B cell (primary cell): Measurements from ENCODE around the gene NUCKS1. TPM values are rescaled to one million over a fixed set of nuclear protein-coding genes. Genes with fewer than 3 reads are reported as not detected.

ENCODE experiments used
- ATAC-seq: fragments of 200-7000 bp; cut with Tn5 transposase; one replicate; pipeline ENCODE4 v1.10.0; 2021; ENCODE audit warnings: low read depth, mild to moderate bottlenecking, moderate number of reproducible peaks, moderate library complexity
- CTCF ChIA-PET: fragments of 350-600 bp; sonication (Branson Sonifier 250); formaldehyde crosslinking; loops from one replicate; lab custom pipeline; 2021; ENCODE audit warnings: antibody characterized with exemption, inconsistent platforms; lab: Charles Lee
- POLR2A ChIA-PET: fragments of 350-600 bp; sonication (Branson Sonifier 250); formaldehyde crosslinking; loops from one replicate; lab custom pipeline; 2021; ENCODE audit warnings: antibody characterized with exemption; lab: Charles Lee
- DNase-seq: peaks from one replicate; pipeline ENCODE4 v3.0.0; 2013
- H2AFZ ChIP-seq: 2 replicates; pipeline ENCODE4 v1.6.1; 2012; ENCODE audit warnings: mild to moderate bottlenecking, low read depth, low read length; ENCODE audit not compliant: insufficient read depth, poor library complexity, severe bottlenecking
- H3K27ac ChIP-seq, 2 donors: 1 replicate in 1 of 2; 2 replicates in 1 of 2; pipeline ENCODE4 v1.5.1; 2012 to 2013; ENCODE audit warnings: low read length in 2 of 2, mild to moderate bottlenecking in 2 of 2, moderate library complexity in 1 of 2
- H3K27me3 ChIP-seq, 4 experiments: fragments of 200-600 bp in 1 of 4; sonication (generic) in 1 of 4; replicated peaks in 1 of 4; 1 replicate in 2 of 4; 2 replicates in 2 of 4; pipeline versions ENCODE4 v1.6.1 to v1.7.0; 2013 to 2016; ENCODE audit warnings: low read length in 3 of 4, mild to moderate bottlenecking in 2 of 4, mixed read lengths in 1 of 4, moderate library complexity in 1 of 4; ENCODE audit not compliant: insufficient read depth in 4 of 4, control insufficient read depth in 3 of 4; ENCODE audit errors: control extremely low read depth in 1 of 4
- H3K36me3 ChIP-seq, 2 experiments: replicated peaks in 1 of 2; 1 replicate in 1 of 2; 2 replicates in 1 of 2; pipeline versions ENCODE4 v1.6.1 to v1.7.1; 2013; ENCODE audit warnings: low read length in 1 of 2; ENCODE audit not compliant: insufficient read depth in 2 of 2, control insufficient read depth in 1 of 2; ENCODE audit errors: control extremely low read depth in 1 of 2, extremely low read depth in 1 of 2
- H3K4me1 ChIP-seq, 2 donors: fragments of 200-600 bp in 1 of 2; sonication (generic) in 1 of 2; 1 replicate in 1 of 2; 2 replicates in 1 of 2; pipeline versions ENCODE4 v1.5.1 to v1.6.1; 2013 to 2017; ENCODE audit warnings: low read length in 2 of 2; ENCODE audit not compliant: control insufficient read depth in 2 of 2, insufficient read depth in 2 of 2
- H3K4me2 ChIP-seq: replicated peaks from 2 replicates; pipeline ENCODE3; 2012; ENCODE audit warnings: mild to moderate bottlenecking, low read depth, low read length; ENCODE audit not compliant: poor library complexity, severe bottlenecking
- H3K4me3 ChIP-seq, 5 experiments: fragments of 200-600 bp in 1 of 5; sonication (generic) in 1 of 5; 1 replicate in 3 of 5; 2 replicates in 2 of 5; pipeline versions ENCODE4 v1.5.1 to v1.7.0; 2011 to 2016; ENCODE audit warnings: low read length in 4 of 5, mild to moderate bottlenecking in 4 of 5, low read depth in 2 of 5, control low read depth in 1 of 5, moderate library complexity in 1 of 5; ENCODE audit not compliant: insufficient read depth in 1 of 5; ENCODE audit errors: control extremely low read depth in 1 of 5, extremely low read depth in 1 of 5
- H3K79me2 ChIP-seq: fragments of 200-600 bp; sonication (generic); one replicate; pipeline ENCODE4 v1.6.0; 2016; ENCODE audit warnings: low read length; ENCODE audit not compliant: control insufficient read depth, insufficient read depth
- H3K9ac ChIP-seq: fragments of 200-600 bp; sonication (generic); 2 replicates; pipeline ENCODE4 v1.6.1; 2017; ENCODE audit warnings: mild to moderate bottlenecking, low read length, moderate library complexity
- H3K9me3 ChIP-seq, 3 donors: one replicate each; pipeline versions ENCODE4 v1.6.1 to v1.7.1; 2013; ENCODE audit warnings: low read length in 2 of 3; ENCODE audit not compliant: control insufficient read depth in 2 of 3, insufficient read depth in 1 of 3; ENCODE audit errors: control extremely low read depth in 1 of 3
- H4K20me1 ChIP-seq: 2 replicates; pipeline ENCODE4 v1.6.0; 2012; ENCODE audit warnings: mild to moderate bottlenecking, low read length; ENCODE audit not compliant: insufficient read depth, control insufficient read depth, poor library complexity, severe bottlenecking
- H3K27ac Mint-ChIP-seq: one replicate; pipeline ENCODE4 v1.8.0; 2021; ENCODE audit warnings: mixed read lengths
- H3K27me3 Mint-ChIP-seq: one replicate; pipeline ENCODE4 v1.8.0; 2021; ENCODE audit warnings: mixed read lengths
- H3K4me1 Mint-ChIP-seq: one replicate; pipeline ENCODE4 v1.8.0; 2021; ENCODE audit warnings: mixed read lengths
- H3K4me3 Mint-ChIP-seq: one replicate; pipeline ENCODE4 v1.8.0; 2021; ENCODE audit warnings: mixed read lengths
- H3K9me3 Mint-ChIP-seq: one replicate; pipeline ENCODE4 v1.8.0; 2022; ENCODE audit warnings: mixed read lengths; ENCODE audit not compliant: insufficient read depth
- CTCF ChIP-seq: fragments of 200-600 bp; IDR thresholded peaks from one replicate; pipeline ENCODE4 v1.8.0; 2022; ENCODE audit warnings: antibody characterized with exemption, mild to moderate bottlenecking
- EZH2 ChIP-seq: IDR thresholded peaks from 2 replicates; pipeline ENCODE4 v1.6.1; 2012; ENCODE audit warnings: borderline replicate concordance, low read depth, mild to moderate bottlenecking, moderate library complexity, low read length; ENCODE audit not compliant: insufficient read depth, poor library complexity, severe bottlenecking
- WGBS: methylation state at CpG from one replicate; pipeline ENCODE4 v1.1.5; 2013; ENCODE audit warnings: missing lambda C conversion rate; ENCODE audit not compliant: insufficient coverage; 5-methylcytosine and 5-hydroxymethylcytosine counted together
- intact Hi-C: fragments of 100-400 bp; cut with micrococcal nuclease; formaldehyde crosslinking; loops from one replicate; pipeline ENCODE4 v1.10.0; 2022
- polyA plus RNA-seq: library from polyadenylated mRNA; depleted of rRNA; stranded (reverse); fragments of >200 nt; gene quantifications from 2 replicates; pipeline ENCODE4 v1.2.3, GENCODE V29; 2012
- total RNA-seq, 2 donors: library from RNA; stranded (reverse); fragments of 120-200 nt in 1 of 2; gene quantifications; 1 replicate in 1 of 2; 2 replicates in 1 of 2; pipeline versions ENCODE4 v1.2.3 to v1.2.4, GENCODE V29; 2013 to 2022

Gene NUCKS1
- total and polyA plus RNA-seq, 2 donors (not counting 1 experiment from before 2014, with no cell fraction given) = 6.5 to 90.1 TPM

DNA sequence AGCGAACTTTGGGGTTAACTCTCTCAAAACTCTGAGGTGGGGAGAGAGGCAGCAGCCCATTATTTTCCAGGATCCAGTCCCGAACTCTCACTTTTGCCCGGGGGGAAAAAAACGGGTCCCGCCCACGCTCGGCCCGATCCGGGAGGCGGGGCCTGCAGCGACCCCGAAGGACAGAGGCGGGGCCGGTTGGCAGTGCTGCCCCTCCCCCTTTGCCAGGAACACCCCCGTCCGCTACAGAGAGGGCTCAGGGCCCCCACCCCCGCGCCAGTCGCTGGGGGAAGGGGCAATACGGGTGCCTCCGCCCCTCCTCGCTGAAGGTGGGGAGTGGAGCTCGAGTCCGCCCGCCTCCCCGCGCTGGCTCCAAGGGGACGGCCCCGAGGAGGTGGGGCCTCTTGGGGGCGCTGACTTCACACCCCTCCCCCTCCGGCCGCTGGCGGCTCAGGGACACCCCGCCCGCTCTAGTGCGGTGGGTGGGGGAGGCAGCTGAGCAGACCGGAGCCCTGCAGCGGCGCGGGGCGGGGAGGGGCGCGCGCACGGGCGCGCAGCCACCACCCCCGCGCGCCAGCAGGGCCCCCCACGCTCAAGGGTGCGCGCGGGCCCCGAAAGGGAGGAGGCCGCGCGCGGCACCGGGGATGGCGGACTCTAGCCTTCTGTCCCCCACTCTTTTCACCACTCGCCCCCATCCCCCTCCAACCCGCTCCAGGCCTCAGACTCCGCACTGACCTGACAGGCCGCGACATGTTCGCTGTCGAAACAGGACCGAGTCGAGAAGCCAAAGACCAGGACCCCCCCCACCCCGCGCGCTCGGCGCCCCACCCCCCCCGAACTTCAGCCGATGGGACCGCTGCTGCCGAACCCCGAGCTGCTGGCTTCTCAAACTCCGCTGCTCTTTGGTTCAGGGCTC lies 496 bp downstream of the NUCKS1 start:
- no peaks in the 10 kb centered on the region for H3K9me3 ChIP-seq
- WGBS = 1% methylated on average over 50 of the region's 81 CpGs
- peaks cover 36% of the 10 kb centered on the region for H3K4me1 Mint-ChIP-seq

More for the DNA sequence above, 496 bp downstream of the NUCKS1 start:
- Histone ChIP-seq H3K27me3 (no peaks in the 10 kb centered on the region), H3K4me2 (peak overlapping the region; percentile 84), H3K4me1 (peaks cover 24 to 29% of the 10 kb centered on the region in 2 donors), H2AFZ (peak overlapping the region; percentile 29), H3K79me2 (peaks cover 50% of the 10 kb centered on the region), H3K4me3 (peak overlapping the region; percentile 61 to 97 (median 88)), H3K27ac (peak overlapping the region; percentile 83 to 95), H3K9ac (peak overlapping the region; percentile 80), H4K20me1 (peaks cover 39% of the 10 kb centered on the region), H3K36me3 (no peaks in the 10 kb centered on the region)
- TF ChIP-seq EZH2 (no peak), CTCF (no peak)
- POLR2A ChIA-PET = interaction anchor here (0.5 to 2.4 kb wide), 10 partner anchors 13 to 1230 kb away, joined by 3 to 17 read pairs (median 3); partner anchors contain the start of genes ELK4, PM20D1, RAB29 and SLC41A1
- peak; percentile 78 for ATAC-seq
- no peaks in the 10 kb centered on the region for H3K27me3 Mint-ChIP-seq
- peak; percentile 96 for DNase-seq
- CTCF ChIA-PET = interaction anchor here (0.6 to 1.7 kb wide), 5 partner anchors 19 to 313 kb away, joined by 3 to 5 read pairs (median 3); partner anchors contain the start of gene ELK4
- H3K27ac Mint-ChIP-seq = peak overlapping the region; percentile 97
- H3K9me3 Mint-ChIP-seq = no peaks in the 10 kb centered on the region
- peak overlapping the region; percentile 95 for H3K4me3 Mint-ChIP-seq
- intact Hi-C loops = loop anchor here (1.0 to 10.0 kb wide), 7 partner anchors 26 to 625 kb away; partner anchors contain the start of genes PM20D1, RAB29, RBBP5 and SLC41A1
